ENCODE measurements around the gene TNIK.
A peak's percentile ranks its signal among the peaks of the same experiment; 100 is the strongest.

TNIK gene

GRCh38 chr3:171255236-171255806 is 204.9 kb downstream of the TNIK start:
- H3K36me3 ChIP-seq: no peaks in the 10 kb centered on the region
- H3K9me3 ChIP-seq: no peaks in the 10 kb centered on the region
- H3K27me3 ChIP-seq: no peaks in the 10 kb centered on the region
- no peak for TF ChIP-seq CTCF (IDR thresholded peaks at IDR 0.05; ENCODE audit: low read depth, low read length)
- H3K4me1 ChIP-seq: peaks cover 17% of the 10 kb centered on the region
- DNase-seq: no peak
- no peak overlapping the region for H3K4me3 ChIP-seq (ENCODE audit: low read depth, low read length)

- Histone ChIP-seq H3K9me3 (no peaks in the 10 kb centered on the region), H3K4me1 (peaks cover 21% of the 10 kb centered on the region), H3K4me3 (ENCODE audit: low read depth, low read length) (no peak overlapping the region), H3K36me3 (no peaks in the 10 kb centered on the region), H3K27me3 (no peaks in the 10 kb centered on the region)
- TF ChIP-seq CTCF (IDR thresholded peaks at IDR 0.05; ENCODE audit: low read depth, low read length): no peak
- DNase-seq: no peak
Observed at GRCh38 chr3:171254315-171254714, 205.9 kb downstream of the TNIK start.

- H3K9me3 ChIP-seq: no peaks in the 10 kb centered on the region
- no peak for DNase-seq
- no peaks in the 10 kb centered on the region for H3K27me3 ChIP-seq
- H3K36me3 ChIP-seq: no peaks in the 10 kb centered on the region
- no peak overlapping the region for H3K4me3 ChIP-seq (ENCODE audit: low read depth, low read length)
- no peak for TF ChIP-seq CTCF (IDR thresholded peaks at IDR 0.05; ENCODE audit: low read depth, low read length)
- H3K4me1 ChIP-seq: peaks cover 26% of the 10 kb centered on the region
Observed at GRCh38 chr3:171251835-171252234, 208.4 kb downstream of the TNIK start.

GRCh38 chr3:171250444-171250843 is 209.8 kb downstream of the TNIK start:
- DNase-seq: no peak

GRCh38 chr3:171249245-171249644 is 211.0 kb downstream of the TNIK start:
- H3K9me3 ChIP-seq: no peaks in the 10 kb centered on the region
- peak; percentile 77 for DNase-seq
- H3K4me3 ChIP-seq (ENCODE audit: low read depth, low read length): no peak overlapping the region
- no peak for TF ChIP-seq CTCF (IDR thresholded peaks at IDR 0.05; ENCODE audit: low read depth, low read length)
- H3K36me3 ChIP-seq: no peaks in the 10 kb centered on the region
- H3K4me1 ChIP-seq: peaks cover 11% of the 10 kb centered on the region
- no peaks in the 10 kb centered on the region for H3K27me3 ChIP-seq

More at GRCh38 chr3:171250444-171250843, 209.8 kb downstream of the TNIK start:
- Histone ChIP-seq H3K9me3 (no peaks in the 10 kb centered on the region), H3K4me1 (peaks cover 21% of the 10 kb centered on the region), H3K4me3 (ENCODE audit: low read depth, low read length) (no peak overlapping the region), H3K27me3 (no peaks in the 10 kb centered on the region), H3K36me3 (no peaks in the 10 kb centered on the region)
- TF ChIP-seq CTCF (IDR thresholded peaks at IDR 0.05; ENCODE audit: low read depth, low read length): no peak

GRCh38 chr3:171248426-171249111 is 211.6 kb downstream of the TNIK start:
- no peaks in the 10 kb centered on the region for H3K9me3 ChIP-seq
- H3K4me1 ChIP-seq: peaks cover 10% of the 10 kb centered on the region

More at GRCh38 chr3:171248426-171249111, 211.6 kb downstream of the TNIK start:
- H3K36me3 ChIP-seq: no peaks in the 10 kb centered on the region
- TF ChIP-seq CTCF (IDR thresholded peaks at IDR 0.05; ENCODE audit: low read depth, low read length): no peak
- H3K27me3 ChIP-seq: no peaks in the 10 kb centered on the region
- H3K4me3 ChIP-seq (ENCODE audit: low read depth, low read length): no peak overlapping the region
- no peak for DNase-seq
